K562 treated with DMSO at 1 percent for 12 hours (cell line): ENCODE measurements around the gene TDRD9. TPM values are rescaled to one million over a fixed set of nuclear protein-coding genes. Genes with fewer than 3 reads are reported as not detected.

Source experiments
- total RNA-seq: library from RNA; unstranded; fragments of 300-600 nt; gene quantifications from 2 replicates; pipeline ENCODE4 v1.2.3, GENCODE V29; 2022; ENCODE audit not compliant: insufficient read depth

TDRD9 gene
- total RNA-seq = not detected in 2 replicates

GRCh38 chr14:103928011-103928890 lies at the start of gene TDRD9:
Gene TDRD9 (plus strand): TSS chr14:103928456. CDS start chr14:103928510, 54 bp downstream.

GRCh38 chr14:103941973-103942736 lies 13.9 kb downstream of the TDRD9 start, which contains the start of gene RD3L:
Gene RD3L (minus strand): TSS chr14:103942529. CDS start chr14:103941695, 834 bp downstream.

GRCh38 chr14:104085032-104085888 lies 157.0 kb downstream of the TDRD9 start, which contains the start of gene ASPG:
Gene ASPG (plus strand): TSS chr14:104085700. CDS start chr14:104085771, 71 bp downstream.

Other genes starting within 250 kb of the TDRD9 start
- gene XRCC3, start 213.0 kb upstream of the TDRD9 start, total RNA-seq = 22.9 and 23.2 TPM in 2 replicates
- 12.5 and 21.2 TPM in 2 replicates for gene ZFYVE21, start 212.6 kb upstream of the TDRD9 start, total RNA-seq
- gene PPP1R13B, start 80.9 kb upstream of the TDRD9 start, total RNA-seq = 2.3 and 3.0 TPM in 2 replicates
- gene RD3L, start 14.1 kb downstream of the TDRD9 start, total RNA-seq = not detected in 2 replicates
- gene ASPG, start 157.2 kb downstream of the TDRD9 start, total RNA-seq = not detected in 2 replicates
- gene KIF26A, start 210.1 kb downstream of the TDRD9 start, total RNA-seq = not detected in 2 replicates